ENCODE data around the gene WDR59. TPM values are rescaled to one million over a fixed set of nuclear protein-coding genes. Genes with fewer than 3 reads are reported as not detected.
"Not testable (repeated sequence)": the region's sequence is repeated elsewhere in the genome, so short reads cannot be mapped to it uniquely, and the experiment has no call there.

WDR59 gene
- polyA plus RNA-seq, 1 donor (not counting 4 experiments of a cell fraction or from before 2014, with no cell fraction given) = 59.7 TPM

- Histone ChIP-seq H3K4me1 (ENCODE audit: control insufficient read depth, extremely low read depth, insufficient read depth, low read length) (no peaks in the 10 kb centered on the region), H3K4me2 (ENCODE audit: control insufficient read depth, extremely low read depth, insufficient read depth, low read depth, low read length) (no peak overlapping the region), H3K4me3 (ENCODE audit: control insufficient read depth in 2 of 3, extremely low read depth in 1 of 3, insufficient read depth in 2 of 3, low read depth in 1 of 3, low read length in 3 of 3) (no peak overlapping the region), H3K9ac (ENCODE audit: control insufficient read depth, extremely low read depth, insufficient read depth, low read length) (no peak overlapping the region), H3K79me2 (ENCODE audit: control insufficient read depth, insufficient read depth, low read length) (no peaks in the 10 kb centered on the region), H2AFZ (ENCODE audit: control insufficient read depth, low read length) (no peak overlapping the region), H4K20me1 (ENCODE audit: control insufficient read depth, extremely low read depth, insufficient read depth, low read length) (no peaks in the 10 kb centered on the region), H3K36me3 (ENCODE audit: control insufficient read depth in 2 of 2, extremely low read depth in 1 of 2, insufficient read depth in 2 of 2, low read length in 2 of 2) (peaks cover 12 to 17% of the 10 kb centered on the region in 2 experiments), H3K9me1 (ENCODE audit: control insufficient read depth, extremely low read depth, insufficient read depth, low read length) (no peaks in the 10 kb centered on the region), H3K9me3 (ENCODE audit: control insufficient read depth, low read depth, low read length) (no peaks in the 10 kb centered on the region), H3K27me3 (ENCODE audit: control insufficient read depth, extremely low read depth, insufficient read depth, low read length) (no peaks in the 10 kb centered on the region), H3K27ac (ENCODE audit: control insufficient read depth, insufficient read depth, low read length) (no peak overlapping the region)
- FAIRE-seq = no peak
- no peak for DNase-seq (ENCODE audit: low read depth, low spot score)
- dilution Hi-C loops (cut with MboI; ENCODE audit: extremely low pct_ligation_motif_present, low sequenced_read_pairs) = no loop called here
- TF ChIP-seq EZH2 (IDR thresholded peaks at IDR 0.05; ENCODE audit: low read length) = no peak
- no peak for TF ChIP-seq CTCF (optimal IDR thresholded peaks at IDR 0.05 in 1 of 3, IDR thresholded peaks at IDR 0.05 in 1 of 3, conservative IDR thresholded peaks at IDR 0.05 in 1 of 3; ENCODE audit: extremely low read depth in 1 of 3, insufficient read depth in 2 of 3, low read length in 3 of 3)
Observed at GRCh38 chr16:74921051-74921450, 63.9 kb downstream of the WDR59 start.

- no peak for DNase-seq (ENCODE audit: low read depth, low spot score)
- no peaks in the 10 kb centered on the region for H3K27me3 ChIP-seq (ENCODE audit: control insufficient read depth, extremely low read depth, insufficient read depth, low read length)
- no peak overlapping the region for H3K27ac ChIP-seq (ENCODE audit: control insufficient read depth, insufficient read depth, low read length)
- H3K4me2 ChIP-seq (ENCODE audit: control insufficient read depth, extremely low read depth, insufficient read depth, low read depth, low read length) = no peak overlapping the region
- H3K4me1 ChIP-seq (ENCODE audit: control insufficient read depth, extremely low read depth, insufficient read depth, low read length) = no peaks in the 10 kb centered on the region
- no peak overlapping the region for H3K4me3 ChIP-seq (ENCODE audit: control insufficient read depth in 2 of 3, extremely low read depth in 1 of 3, insufficient read depth in 2 of 3, low read depth in 1 of 3, low read length in 3 of 3)
- H3K79me2 ChIP-seq (ENCODE audit: control insufficient read depth, insufficient read depth, low read length) = no peaks in the 10 kb centered on the region
- H3K9me3 ChIP-seq (ENCODE audit: control insufficient read depth, low read depth, low read length) = no peaks in the 10 kb centered on the region
- dilution Hi-C loops (cut with MboI; ENCODE audit: extremely low pct_ligation_motif_present, low sequenced_read_pairs) = no loop called here
- peaks cover 8 to 18% of the 10 kb centered on the region in 2 experiments for H3K36me3 ChIP-seq (ENCODE audit: control insufficient read depth in 2 of 2, extremely low read depth in 1 of 2, insufficient read depth in 2 of 2, low read length in 2 of 2)
- H4K20me1 ChIP-seq (ENCODE audit: control insufficient read depth, extremely low read depth, insufficient read depth, low read length) = no peaks in the 10 kb centered on the region
- TF ChIP-seq CTCF (optimal IDR thresholded peaks at IDR 0.05 in 1 of 3, IDR thresholded peaks at IDR 0.05 in 1 of 3, conservative IDR thresholded peaks at IDR 0.05 in 1 of 3; ENCODE audit: extremely low read depth in 1 of 3, insufficient read depth in 2 of 3, low read length in 3 of 3) = no peak
- no peak for TF ChIP-seq EZH2 (IDR thresholded peaks at IDR 0.05; ENCODE audit: low read length)
- no peaks in the 10 kb centered on the region for H3K9me1 ChIP-seq (ENCODE audit: control insufficient read depth, extremely low read depth, insufficient read depth, low read length)
- FAIRE-seq = no peak
- no peak overlapping the region for H2AFZ ChIP-seq (ENCODE audit: control insufficient read depth, low read length)
- no peak overlapping the region for H3K9ac ChIP-seq (ENCODE audit: control insufficient read depth, extremely low read depth, insufficient read depth, low read length)
Observed at GRCh38 chr16:74909665-74910064, 75.3 kb downstream of the WDR59 start.

GRCh38 chr16:74908759-74909158 lies 76.2 kb downstream of the WDR59 start:
- FAIRE-seq; H3K27ac ChIP-seq (ENCODE audit: control insufficient read depth, insufficient read depth, low read length); dilution Hi-C loops (cut with MboI; ENCODE audit: extremely low pct_ligation_motif_present, low sequenced_read_pairs); H3K4me2 ChIP-seq (ENCODE audit: control insufficient read depth, extremely low read depth, insufficient read depth, low read depth, low read length); H3K4me1 ChIP-seq (ENCODE audit: control insufficient read depth, extremely low read depth, insufficient read depth, low read length); H3K9me3 ChIP-seq (ENCODE audit: control insufficient read depth, low read depth, low read length); H3K27me3 ChIP-seq (ENCODE audit: control insufficient read depth, extremely low read depth, insufficient read depth, low read length); H4K20me1 ChIP-seq (ENCODE audit: control insufficient read depth, extremely low read depth, insufficient read depth, low read length); DNase-seq (ENCODE audit: low read depth, low spot score); H3K4me3 ChIP-seq (ENCODE audit: control insufficient read depth in 2 of 3, extremely low read depth in 1 of 3, insufficient read depth in 2 of 3, low read depth in 1 of 3, low read length in 3 of 3); H3K9ac ChIP-seq (ENCODE audit: control insufficient read depth, extremely low read depth, insufficient read depth, low read length); H3K79me2 ChIP-seq (ENCODE audit: control insufficient read depth, insufficient read depth, low read length); H3K9me1 ChIP-seq (ENCODE audit: control insufficient read depth, extremely low read depth, insufficient read depth, low read length); H2AFZ ChIP-seq (ENCODE audit: control insufficient read depth, low read length): not testable (repeated sequence)
- peaks cover 5 to 15% of the 10 kb centered on the region in 2 experiments for H3K36me3 ChIP-seq (ENCODE audit: control insufficient read depth in 2 of 2, extremely low read depth in 1 of 2, insufficient read depth in 2 of 2, low read length in 2 of 2)

All from keratinocyte (primary cell).